SU-DHL-6 (cell line): ENCODE measurements around the gene PODNL1.

Source experiments
- EZH2phosphoT487 ChIP-seq: fragments of 200-600 bp; sonication (generic), shearing (Covaris generic); conservative IDR thresholded peaks from 2 replicates; pipeline ENCODE4 v1.6.1; 2018; ENCODE audit warnings: mild to moderate bottlenecking, antibody characterized with exemption, low read length, moderate library complexity, mixed read lengths
- TF ChIP-seq, protein P1 (sequence below): fragments of 200-600 bp; sonication (generic); IDR thresholded peaks from one replicate; pipeline ENCODE4 v1.5.1; 2017; ENCODE audit warnings: antibody characterized with exemption, mild to moderate bottlenecking, low read length, moderate library complexity; ENCODE audit not compliant: insufficient read depth, poor library complexity, severe bottlenecking

DNA sequence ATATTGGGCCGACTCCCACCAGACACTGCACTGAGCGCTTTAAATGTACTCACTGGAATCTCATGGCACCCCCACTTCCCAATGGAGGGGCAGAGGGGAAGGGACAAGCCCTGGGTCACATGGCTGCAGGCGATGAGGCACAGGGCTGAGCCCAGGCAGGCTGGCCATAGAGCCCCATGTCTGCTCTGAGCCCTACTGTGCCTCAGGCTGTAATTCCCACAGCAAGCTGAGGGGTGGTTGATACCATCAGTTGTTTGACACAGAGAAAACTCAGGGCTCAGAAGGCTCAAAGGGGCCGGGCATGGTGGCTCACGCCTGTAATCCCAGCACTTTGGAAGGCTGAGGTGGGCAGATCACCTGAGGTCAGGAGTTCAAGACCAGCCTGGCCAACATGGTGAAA lies 42.8 kb upstream of the PODNL1 start:
- TF ChIP-seq, protein P1, sequence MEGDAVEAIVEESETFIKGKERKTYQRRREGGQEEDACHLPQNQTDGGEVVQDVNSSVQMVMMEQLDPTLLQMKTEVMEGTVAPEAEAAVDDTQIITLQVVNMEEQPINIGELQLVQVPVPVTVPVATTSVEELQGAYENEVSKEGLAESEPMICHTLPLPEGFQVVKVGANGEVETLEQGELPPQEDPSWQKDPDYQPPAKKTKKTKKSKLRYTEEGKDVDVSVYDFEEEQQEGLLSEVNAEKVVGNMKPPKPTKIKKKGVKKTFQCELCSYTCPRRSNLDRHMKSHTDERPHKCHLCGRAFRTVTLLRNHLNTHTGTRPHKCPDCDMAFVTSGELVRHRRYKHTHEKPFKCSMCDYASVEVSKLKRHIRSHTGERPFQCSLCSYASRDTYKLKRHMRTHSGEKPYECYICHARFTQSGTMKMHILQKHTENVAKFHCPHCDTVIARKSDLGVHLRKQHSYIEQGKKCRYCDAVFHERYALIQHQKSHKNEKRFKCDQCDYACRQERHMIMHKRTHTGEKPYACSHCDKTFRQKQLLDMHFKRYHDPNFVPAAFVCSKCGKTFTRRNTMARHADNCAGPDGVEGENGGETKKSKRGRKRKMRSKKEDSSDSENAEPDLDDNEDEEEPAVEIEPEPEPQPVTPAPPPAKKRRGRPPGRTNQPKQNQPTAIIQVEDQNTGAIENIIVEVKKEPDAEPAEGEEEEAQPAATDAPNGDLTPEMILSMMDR: no peak
- no peak for TF ChIP-seq EZH2phosphoT487
